ENCODE results near the gene LY6G5B.
A peak's percentile ranks its signal among the peaks of the same experiment; 100 is the strongest.
"Not testable (repeated sequence)": the region's sequence is repeated elsewhere in the genome, so short reads cannot be mapped to it uniquely, and the experiment has no call there.

The LY6G5B gene

GRCh38 chr6:31689249-31690110 lies 19.7 kb downstream of the LY6G5B start:
- no peak for DNase-seq

GRCh38 chr6:31690231-31691077 lies 20.7 kb downstream of the LY6G5B start:
- no peak for DNase-seq

GRCh38 chr6:31691078-31691463 lies 21.3 kb downstream of the LY6G5B start:
- no peak for DNase-seq

GRCh38 chr6:31691564-31692108 lies 21.9 kb downstream of the LY6G5B start:
- DNase-seq: no peak

- DNase-seq: no peak
These were observed 22.6 kb downstream of the LY6G5B start for GRCh38 chr6:31692353-31692752.

- no peak for DNase-seq
These were observed 23.1 kb downstream of the LY6G5B start for GRCh38 chr6:31692886-31693285.

GRCh38 chr6:31693535-31693934 lies 23.8 kb downstream of the LY6G5B start:
- no peak for DNase-seq

GRCh38 chr6:31697555-31697954 lies 27.8 kb downstream of the LY6G5B start:
- no peak for DNase-seq

- no peak for DNase-seq
These were observed 31.1 kb downstream of the LY6G5B start for GRCh38 chr6:31700740-31701401.

GRCh38 chr6:31701666-31702404 lies 32.1 kb downstream of the LY6G5B start:
- DNase-seq: no peak

GRCh38 chr6:31702405-31702818 lies 32.6 kb downstream of the LY6G5B start:
- DNase-seq: peak in 1 of 58 donors; percentile 30

GRCh38 chr6:31702819-31703716 lies 33.3 kb downstream of the LY6G5B start, which contains the start of gene ABHD16A:
Gene ABHD16A (minus strand): TSS chr6:31703324. CDS start chr6:31703281, 43 bp downstream.
- peak; percentile 78 to 98 (median 96) for DNase-seq

GRCh38 chr6:31705931-31706330 lies 36.2 kb downstream of the LY6G5B start:
- DNase-seq: no peak

GRCh38 chr6:31706599-31706998 lies 36.8 kb downstream of the LY6G5B start, which contains the start of gene LY6G6F:
Gene LY6G6F (plus strand): TSS chr6:31706866. CDS start chr6:31706907, 41 bp downstream.
- DNase-seq: no peak

- DNase-seq: no peak
These were observed 37.9 kb downstream of the LY6G5B start for GRCh38 chr6:31707701-31708100.

- DNase-seq: no peak
These were observed 38.4 kb downstream of the LY6G5B start for GRCh38 chr6:31708224-31708623.

- DNase-seq: not testable (repeated sequence)
These were observed 39.4 kb downstream of the LY6G5B start for GRCh38 chr6:31709157-31709556.

- DNase-seq: no peak
These were observed 40.9 kb downstream of the LY6G5B start for GRCh38 chr6:31710523-31711219.

GRCh38 chr6:31711233-31711632 lies 41.5 kb downstream of the LY6G5B start:
- no peak for DNase-seq
